Measurements from ENCODE around the gene NWD2. TPM values are rescaled to one million over a fixed set of nuclear protein-coding genes. Genes with fewer than 3 reads are reported as not detected.

The NWD2 gene, protein sequence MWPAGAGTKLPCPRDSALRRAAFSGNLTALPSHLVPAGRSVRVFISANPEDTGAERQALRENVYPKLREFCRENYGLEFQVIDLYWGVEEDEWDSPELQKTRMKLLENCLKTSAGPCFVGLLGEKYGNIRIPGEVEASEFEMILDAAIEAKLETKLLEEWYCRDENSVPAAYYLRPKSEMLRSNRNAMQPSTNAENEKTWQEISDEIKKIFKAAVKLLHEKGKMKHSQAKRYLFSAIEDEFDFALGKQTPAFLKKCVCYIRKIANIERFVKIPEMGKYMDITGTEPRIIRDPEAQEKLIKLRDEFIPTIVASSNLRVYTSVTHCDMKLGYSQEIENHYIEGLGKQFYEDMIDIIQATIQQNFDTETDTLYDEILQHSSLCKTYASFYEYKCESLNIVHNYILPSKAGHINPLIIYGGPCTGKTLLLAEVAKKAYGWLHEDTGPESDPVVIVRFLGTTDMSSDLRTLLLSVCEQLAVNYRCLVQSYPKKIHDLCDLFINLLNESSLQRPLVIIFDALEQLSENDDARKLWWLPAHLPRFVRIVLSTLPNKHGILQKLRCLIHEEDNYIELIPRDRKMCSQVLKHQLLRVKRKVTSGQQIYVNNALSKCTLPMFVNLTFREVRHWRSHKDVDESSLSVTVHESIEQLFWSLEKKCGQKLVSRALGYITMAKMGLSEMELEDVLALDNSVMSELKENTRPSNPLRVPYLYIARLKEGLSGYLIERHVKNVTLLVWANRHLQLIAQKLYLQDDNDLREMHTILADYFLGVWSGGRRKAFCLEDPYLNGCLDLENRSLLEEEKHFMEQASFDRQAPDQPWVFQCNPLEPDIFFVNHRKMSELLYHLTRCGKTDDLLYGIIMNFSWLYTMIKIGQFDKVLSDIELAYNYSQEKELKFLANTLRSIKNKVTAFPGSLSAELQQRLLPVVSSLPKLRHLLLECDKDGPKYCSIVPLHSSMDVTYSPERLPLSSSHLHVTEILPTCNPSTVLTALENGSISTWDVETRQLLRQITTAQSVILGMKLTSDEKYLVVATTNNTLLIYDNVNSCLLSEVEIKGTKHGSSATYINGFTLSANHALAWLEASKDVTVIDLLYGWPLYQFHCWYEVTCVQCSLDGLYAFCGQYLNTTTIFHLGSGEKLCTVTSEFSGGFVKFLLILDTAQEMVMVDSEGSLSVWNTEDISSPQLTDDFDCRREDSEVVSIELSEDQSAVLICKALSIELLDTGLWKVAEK (N-terminal part only)
- not detected in 5 replicates for total RNA-seq (2022; extraction: Qiagen RNA extraction)

GRCh38 chr4:37244583-37245390, at the start of gene NWD2:
Gene NWD2, plus strand, starts transcription at chr4:37244743. Its CDS starts 325 bp downstream, at chr4:37245068.

Measured in A549 treated with Mapracorat at 1 μM for 4 hours (cell line).